Measurements from ENCODE around the gene CBFB.
A peak's percentile ranks its signal among the peaks of the same experiment; 100 is the strongest.

CBFB gene

GRCh38 chr16:67023689-67024088, 5.3 kb upstream of the CBFB start:
- Histone ChIP-seq H4K20me1 (ENCODE audit: insufficient read depth) (no peaks in the 10 kb centered on the region), H3K27ac (no peak overlapping the region), H3K4me3 (IDR thresholded peaks at IDR 0.05; ENCODE audit: insufficient read depth, low read depth, low read length) (no peak overlapping the region), H3K9ac (no peak overlapping the region), H3K27me3 (ENCODE audit: insufficient read depth, low read depth) (no peaks in the 10 kb centered on the region), H3K36me3 (ENCODE audit: insufficient read depth) (no peaks in the 10 kb centered on the region), H2AFZ (ENCODE audit: low read depth) (no peak overlapping the region), H3K79me2 (ENCODE audit: insufficient read depth, low read depth) (no peaks in the 10 kb centered on the region), H3K4me2 (no peak overlapping the region), H3K4me1 (ENCODE audit: low read depth, poor library complexity, severe bottlenecking) (peaks cover 18% of the 10 kb centered on the region)
- TF ChIP-seq CTCF (conservative IDR thresholded peaks at IDR 0.05; ENCODE audit: low read depth, low read length): no peak

- Histone ChIP-seq H3K79me2 (ENCODE audit: insufficient read depth, low read depth) (peaks cover 4% of the 10 kb centered on the region; the same call in 1 of the 2 replicates), H3K36me3 (ENCODE audit: insufficient read depth) (no peaks in the 10 kb centered on the region), H3K9ac (no peak overlapping the region), H2AFZ (ENCODE audit: low read depth) (no peak overlapping the region), H3K27me3 (ENCODE audit: insufficient read depth, low read depth) (no peaks in the 10 kb centered on the region), H4K20me1 (ENCODE audit: insufficient read depth) (no peaks in the 10 kb centered on the region), H3K4me1 (ENCODE audit: low read depth, poor library complexity, severe bottlenecking) (peaks cover 18% of the 10 kb centered on the region), H3K4me2 (no peak overlapping the region), H3K27ac (no peak overlapping the region), H3K4me3 (IDR thresholded peaks at IDR 0.05; ENCODE audit: insufficient read depth, low read depth, low read length) (no peak overlapping the region)
- TF ChIP-seq CTCF (conservative IDR thresholded peaks at IDR 0.05; ENCODE audit: low read depth, low read length): no peak
Observed at GRCh38 chr16:67024384-67025209, 4.4 kb upstream of the CBFB start.

DNA sequence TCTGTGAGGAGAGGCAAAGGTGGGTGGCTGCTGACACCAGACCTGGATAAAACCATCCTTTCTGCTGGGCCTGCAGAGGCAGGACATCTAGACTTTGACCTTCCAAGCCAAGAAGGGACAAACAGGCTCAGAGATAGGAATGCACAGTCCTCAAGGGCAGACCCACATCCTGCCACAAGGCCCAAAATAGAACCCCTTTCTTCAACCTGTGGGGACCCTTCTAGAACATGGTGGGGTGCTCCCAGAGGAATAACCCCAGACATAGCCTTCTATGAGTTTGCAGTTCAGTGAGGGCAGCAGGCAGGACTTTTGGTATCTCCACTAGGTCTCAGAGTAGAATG, 3.8 kb upstream of the CBFB start:
- peaks cover 18% of the 10 kb centered on the region for H3K4me1 ChIP-seq (ENCODE audit: low read depth, poor library complexity, severe bottlenecking)
- no peak for TF ChIP-seq CTCF (conservative IDR thresholded peaks at IDR 0.05; ENCODE audit: low read depth, low read length)
- H3K4me2 ChIP-seq: peak overlapping the region; percentile 21
- no peaks in the 10 kb centered on the region for H4K20me1 ChIP-seq (ENCODE audit: insufficient read depth)
- no peaks in the 10 kb centered on the region for H3K36me3 ChIP-seq (ENCODE audit: insufficient read depth)
- H3K79me2 ChIP-seq (ENCODE audit: insufficient read depth, low read depth): peaks cover 10% of the 10 kb centered on the region
- H3K9ac ChIP-seq: no peak overlapping the region
- no peaks in the 10 kb centered on the region for H3K27me3 ChIP-seq (ENCODE audit: insufficient read depth, low read depth)
- H2AFZ ChIP-seq (ENCODE audit: low read depth): no peak overlapping the region
- no peak overlapping the region for H3K4me3 ChIP-seq (IDR thresholded peaks at IDR 0.05; ENCODE audit: insufficient read depth, low read depth, low read length)
- no peak overlapping the region for H3K27ac ChIP-seq

GRCh38 chr16:67026570-67026969, 2.4 kb upstream of the CBFB start:
- Histone ChIP-seq H3K79me2 (ENCODE audit: insufficient read depth, low read depth) (peaks cover 23% of the 10 kb centered on the region), H3K27me3 (ENCODE audit: insufficient read depth, low read depth) (no peaks in the 10 kb centered on the region), H3K4me1 (ENCODE audit: low read depth, poor library complexity, severe bottlenecking) (peaks cover 32% of the 10 kb centered on the region), H3K27ac (no peak overlapping the region), H3K9ac (no peak overlapping the region), H2AFZ (ENCODE audit: low read depth) (no peak overlapping the region), H3K4me3 (IDR thresholded peaks at IDR 0.05; ENCODE audit: insufficient read depth, low read depth, low read length) (no peak overlapping the region), H3K36me3 (ENCODE audit: insufficient read depth) (0 out of 2 replicates have a peak, but pooled peaks cover 7% of the 10 kb centered on the region), H3K4me2 (no peak overlapping the region), H4K20me1 (ENCODE audit: insufficient read depth) (no peaks in the 10 kb centered on the region)
- TF ChIP-seq CTCF (conservative IDR thresholded peaks at IDR 0.05; ENCODE audit: low read depth, low read length): no peak
